WI38 (cell line): ENCODE results near the gene ALDH5A1.

Source experiments
- H3K4me3 ChIP-seq: 2 replicates; pipeline ENCODE4 v1.5.1; 2011; ENCODE audit warnings: low read depth, mild to moderate bottlenecking, control low read depth, low read length
- CTCF ChIP-seq: IDR thresholded peaks from 2 replicates; pipeline ENCODE4 v1.5.1; 2012; ENCODE audit warnings: low read depth, mild to moderate bottlenecking, control low read depth, low read length

Gene ALDH5A1

GRCh38 chr6:24539416-24539815, 44.6 kb downstream of the ALDH5A1 start:
- no peak overlapping the region for H3K4me3 ChIP-seq
- TF ChIP-seq CTCF = no peak

- TF ChIP-seq CTCF = no peak
Measured at GRCh38 chr6:24540197-24540596, 45.4 kb downstream of the ALDH5A1 start.

GRCh38 chr6:24543683-24544082, 48.9 kb downstream of the ALDH5A1 start:
- TF ChIP-seq CTCF = no peak
- no peak overlapping the region for H3K4me3 ChIP-seq

More at GRCh38 chr6:24540197-24540596, 45.4 kb downstream of the ALDH5A1 start:
- no peak overlapping the region for H3K4me3 ChIP-seq

GRCh38 chr6:24545183-24545582, 50.4 kb downstream of the ALDH5A1 start:
- no peak for TF ChIP-seq CTCF

GRCh38 chr6:24545691-24546090, 50.9 kb downstream of the ALDH5A1 start:
- no peak for TF ChIP-seq CTCF
- no peak overlapping the region for H3K4me3 ChIP-seq

More at GRCh38 chr6:24545183-24545582, 50.4 kb downstream of the ALDH5A1 start:
- H3K4me3 ChIP-seq = no peak overlapping the region

GRCh38 chr6:24546439-24546838, 51.7 kb downstream of the ALDH5A1 start:
- H3K4me3 ChIP-seq = no peak overlapping the region
- TF ChIP-seq CTCF = no peak

- no peak overlapping the region for H3K4me3 ChIP-seq
- TF ChIP-seq CTCF = no peak
Measured at GRCh38 chr6:24547243-24547642, 52.5 kb downstream of the ALDH5A1 start.
